ENCODE data around the gene NLRP3. TPM values are rescaled to one million over a fixed set of nuclear protein-coding genes. Genes with fewer than 3 reads are reported as not detected.
"Not testable (repeated sequence)": the region's sequence is repeated elsewhere in the genome, so short reads cannot be mapped to it uniquely, and the experiment has no call there.

The NLRP3 gene
- not detected in 2 replicates for total RNA-seq (2021)
- long read RNA-seq: 0 reads

GRCh38 chr1:247415423-247416361 is at the start of gene NLRP3:
TSS of gene NLRP3 (plus strand) at chr1:247416173. CDS start at chr1:247418801, 2,628 bp downstream.
- Histone ChIP-seq H3K56ac (ENCODE audit: insufficient read length, low read depth, low read length) (no peak within 1 kb of the TSS), H3K23ac (ENCODE audit: insufficient read length, low read depth, low read length) (no peak within 1 kb of the TSS), H3K9ac (ENCODE audit: extremely low read depth, insufficient read length, low read length) (no peak within 1 kb of the TSS), H2BK5ac (ENCODE audit: insufficient read length, low read length) (no peak within 1 kb of the TSS), H2BK15ac (ENCODE audit: low read depth, low read length) (no peak within 1 kb of the TSS), H3K14ac (ENCODE audit: insufficient read depth, low read length) (peak within 1 kb of the TSS; percentile 17; the same call in 1 of the 2 replicates), H3K79me2 (ENCODE audit: insufficient read depth, low read length) (no peaks in the 10 kb centered on the region), H3K18ac (ENCODE audit: insufficient read length, low read depth, low read length) (no peak within 1 kb of the TSS), H3K4ac (ENCODE audit: low read depth, low read length) (no peak within 1 kb of the TSS), H3K9me3 (ENCODE audit: control insufficient read depth, low read depth, low read length) (no peaks in the 10 kb centered on the region), H2AFZ (ENCODE audit: low read length) (no peak within 1 kb of the TSS), H3K4me1 (ENCODE audit: insufficient read depth, low read length) (no peaks in the 10 kb centered on the region), H2AK5ac (ENCODE audit: insufficient read length, low read length) (no peak within 1 kb of the TSS), H3K4me2 (ENCODE audit: insufficient read depth, insufficient read length, low read length) (no peak within 1 kb of the TSS), H3T11ph (ENCODE audit: low read length) (no peak within 1 kb of the TSS), H3K23me2 (ENCODE audit: insufficient read length, low read depth, low read length, poor library complexity, severe bottlenecking) (no peaks in the 10 kb centered on the region), H3K27ac (ENCODE audit: insufficient read length, low read depth, low read length) (no peak within 1 kb of the TSS), H4K20me1 (ENCODE audit: control insufficient read depth, insufficient read depth, insufficient read length) (no peaks in the 10 kb centered on the region), H2BK120ac (ENCODE audit: low read depth, low read length, poor library complexity, severe bottlenecking) (no peak within 1 kb of the TSS), H3K79me1 (ENCODE audit: insufficient read depth, low read depth, low read length, poor library complexity, severe bottlenecking) (no peaks in the 10 kb centered on the region), H3K27me3 (ENCODE audit: insufficient read depth, low read length) (no peaks in the 10 kb centered on the region), H4K5ac (ENCODE audit: insufficient read length, low read depth, low read length) (no peak within 1 kb of the TSS), H2BK12ac (ENCODE audit: insufficient read length, low read depth, low read length) (no peak within 1 kb of the TSS), H4K91ac (ENCODE audit: insufficient read length, low read depth, low read length) (no peak within 1 kb of the TSS), H2BK20ac (ENCODE audit: low read depth, low read length, poor library complexity, severe bottlenecking) (no peak within 1 kb of the TSS), H4K8ac (replicated peaks; ENCODE audit: insufficient read length, low read depth, low read length) (no peak within 1 kb of the TSS)
- DNase-seq: peak; percentile 41
- no peaks in the 10 kb centered on the region for H3K36me3 Mint-ChIP-seq (ENCODE audit: insufficient read depth in 1 of 3, low read depth in 3 of 3)
- no peaks in the 10 kb centered on the region for H3K9me3 Mint-ChIP-seq
- H3K27me3 Mint-ChIP-seq (ENCODE audit: low read depth): no peaks in the 10 kb centered on the region; the same call in 1 of the 2 replicates
- H3K4me3 Mint-ChIP-seq: no peak within 1 kb of the TSS
- WGBS (ENCODE audit: extremely low coverage, insufficient read length, low lambda C conversion rate): no CpG with 5 or more reads among the region's 19 CpGs
- H3K27ac Mint-ChIP-seq: peak within 1 kb of the TSS in 1 of 3 experiments; percentile 92; a peak in 1 of 7 replicates
- peaks cover 0 to 2% of the 10 kb centered on the region in 2 experiments; a peak in 1 of 4 replicates for H3K4me1 Mint-ChIP-seq
- no peak for TF ChIP-seq CTCF (conservative IDR thresholded peaks at IDR 0.05)

DNA sequence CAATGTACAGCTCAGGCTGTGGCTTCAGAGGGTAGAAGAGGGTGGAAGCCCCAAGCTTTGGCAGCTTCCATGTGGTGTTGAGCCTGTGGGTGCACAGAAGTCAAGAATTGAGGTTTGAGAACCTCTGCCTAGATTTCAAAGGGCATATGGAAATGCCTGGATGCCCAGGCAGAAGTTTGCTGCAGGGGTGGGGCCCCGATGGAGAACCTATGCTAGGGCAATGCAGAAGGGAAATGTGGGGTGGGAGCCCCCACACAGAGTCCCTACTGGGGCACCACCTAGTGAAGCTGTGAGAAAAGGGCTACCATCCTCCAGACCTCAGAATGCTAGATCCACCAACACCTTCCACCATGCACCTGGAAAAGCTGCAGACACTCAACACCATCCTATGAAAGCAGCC is 49.6 kb upstream of the NLRP3 start:
- not testable (repeated sequence) for H3K56ac ChIP-seq (ENCODE audit: insufficient read length, low read depth, low read length); H2BK120ac ChIP-seq (ENCODE audit: low read depth, low read length, poor library complexity, severe bottlenecking); H4K91ac ChIP-seq (ENCODE audit: insufficient read length, low read depth, low read length); H3K4me2 ChIP-seq (ENCODE audit: insufficient read depth, insufficient read length, low read length); H4K8ac ChIP-seq (replicated peaks; ENCODE audit: insufficient read length, low read depth, low read length); H3K4ac ChIP-seq (ENCODE audit: low read depth, low read length); H3K79me2 ChIP-seq (ENCODE audit: insufficient read depth, low read length); DNase-seq; H3K18ac ChIP-seq (ENCODE audit: insufficient read length, low read depth, low read length); H2BK15ac ChIP-seq (ENCODE audit: low read depth, low read length); H3K27me3 ChIP-seq (ENCODE audit: insufficient read depth, low read length); H3T11ph ChIP-seq (ENCODE audit: low read length); H3K14ac ChIP-seq (ENCODE audit: insufficient read depth, low read length); H3K27ac ChIP-seq (ENCODE audit: insufficient read length, low read depth, low read length); H4K20me1 ChIP-seq (ENCODE audit: control insufficient read depth, insufficient read depth, insufficient read length); H2AK5ac ChIP-seq (ENCODE audit: insufficient read length, low read length); H3K9ac ChIP-seq (ENCODE audit: extremely low read depth, insufficient read length, low read length); H3K4me1 ChIP-seq (ENCODE audit: insufficient read depth, low read length); H2AFZ ChIP-seq (ENCODE audit: low read length); H4K5ac ChIP-seq (ENCODE audit: insufficient read length, low read depth, low read length); H3K9me3 ChIP-seq (ENCODE audit: control insufficient read depth, low read depth, low read length); H3K27ac Mint-ChIP-seq; H3K4me3 Mint-ChIP-seq; H2BK12ac ChIP-seq (ENCODE audit: insufficient read length, low read depth, low read length); H2BK5ac ChIP-seq (ENCODE audit: insufficient read length, low read length); H3K23me2 ChIP-seq (ENCODE audit: insufficient read length, low read depth, low read length, poor library complexity, severe bottlenecking); H3K23ac ChIP-seq (ENCODE audit: insufficient read length, low read depth, low read length); H3K79me1 ChIP-seq (ENCODE audit: insufficient read depth, low read depth, low read length, poor library complexity, severe bottlenecking); H2BK20ac ChIP-seq (ENCODE audit: low read depth, low read length, poor library complexity, severe bottlenecking)
- peaks cover 39 to 40% of the 10 kb centered on the region in 2 experiments for H3K9me3 Mint-ChIP-seq
- peaks cover 26 to 28% of the 10 kb centered on the region in 2 experiments for H3K4me1 Mint-ChIP-seq
- H3K36me3 Mint-ChIP-seq (ENCODE audit: insufficient read depth in 1 of 3, low read depth in 3 of 3): peaks cover 20 to 25% (median 25%) of the 10 kb centered on the region in 3 experiments
- H3K27me3 Mint-ChIP-seq (ENCODE audit: low read depth): peaks cover 24% of the 10 kb centered on the region
- WGBS (ENCODE audit: extremely low coverage, insufficient read length, low lambda C conversion rate): no CpG with 5 or more reads among the region's 1 CpG

Data from H9 (cell line).